ENCODE measurements around the gene BRCA1. TPM values are rescaled to one million over a fixed set of nuclear protein-coding genes. Genes with fewer than 3 reads are reported as not detected.

Gene BRCA1
- total RNA-seq, 1 experiment from 2014 or later, result 44.1 TPM

DNA sequence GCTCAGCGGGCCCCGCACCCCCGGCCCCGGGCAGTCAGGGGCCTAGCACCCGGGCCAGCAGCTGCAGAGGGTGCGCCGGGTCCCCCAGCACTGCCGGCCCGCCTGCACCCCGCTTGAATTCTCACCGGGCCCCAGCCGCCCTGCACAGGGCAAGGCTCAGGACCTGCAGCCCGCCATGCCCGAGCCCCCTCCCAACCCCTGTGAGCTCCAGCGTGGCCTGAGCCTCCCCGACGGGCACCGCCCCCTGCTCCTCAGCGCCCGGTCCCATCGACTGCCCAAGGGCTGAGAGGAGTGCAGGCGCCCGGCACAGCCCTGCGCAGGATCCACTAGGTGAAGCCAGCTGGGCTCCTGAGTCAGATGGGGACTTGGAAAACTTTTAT lies 1.7 kb upstream of the BRCA1 start:
- ATAC-seq (no peak), DNase-seq (ENCODE audit: low read depth, low spot score) (no peak)
- Histone ChIP-seq H3K9ac (ENCODE audit: low read length) (no peak overlapping the region), H3K4me2 (ENCODE audit: low read length) (no peak overlapping the region), H2AFZ (ENCODE audit: low read depth, low read length, poor library complexity, severe bottlenecking) (no peak overlapping the region), H3K36me3 (ENCODE audit: control insufficient read depth in 1 of 2, insufficient read depth in 2 of 2, low read length in 2 of 2) (peaks cover 0 to 5% of the 10 kb centered on the region in 2 experiments; a peak in 1 of 4 replicates), H3K4me3 (replicated peaks in 1 of 2; ENCODE audit: low read depth in 1 of 2, low read length in 2 of 2) (no peak overlapping the region), H4K20me1 (ENCODE audit: insufficient read depth) (no peaks in the 10 kb centered on the region), H3K27ac (ENCODE audit: low read depth, low read length) (no peak overlapping the region), H3K4me1 (ENCODE audit: control insufficient read depth in 1 of 2, insufficient read depth in 2 of 2, low read length in 2 of 2) (peaks cover 8 to 20% of the 10 kb centered on the region in 2 experiments; a peak in 3 of 4 replicates), H3K27me3 (ENCODE audit: insufficient read depth, low read length) (no peaks in the 10 kb centered on the region), H3K9me3 (ENCODE audit: control insufficient read depth in 1 of 2, insufficient read depth in 1 of 2, low read depth in 1 of 2, low read length in 2 of 2) (no peaks in the 10 kb centered on the region), H3K9me2 (ENCODE audit: insufficient read depth) (no peaks in the 10 kb centered on the region), H3K79me2 (ENCODE audit: insufficient read depth, low read length) (peaks cover 46% of the 10 kb centered on the region)
- no TSS peak for BruUV-seq (replicated peaks)
- TF ChIP-seq CEBPB (IDR thresholded peaks at IDR 0.05; ENCODE audit: low read depth), result no peak
- TF ChIP-seq, protein P1, sequence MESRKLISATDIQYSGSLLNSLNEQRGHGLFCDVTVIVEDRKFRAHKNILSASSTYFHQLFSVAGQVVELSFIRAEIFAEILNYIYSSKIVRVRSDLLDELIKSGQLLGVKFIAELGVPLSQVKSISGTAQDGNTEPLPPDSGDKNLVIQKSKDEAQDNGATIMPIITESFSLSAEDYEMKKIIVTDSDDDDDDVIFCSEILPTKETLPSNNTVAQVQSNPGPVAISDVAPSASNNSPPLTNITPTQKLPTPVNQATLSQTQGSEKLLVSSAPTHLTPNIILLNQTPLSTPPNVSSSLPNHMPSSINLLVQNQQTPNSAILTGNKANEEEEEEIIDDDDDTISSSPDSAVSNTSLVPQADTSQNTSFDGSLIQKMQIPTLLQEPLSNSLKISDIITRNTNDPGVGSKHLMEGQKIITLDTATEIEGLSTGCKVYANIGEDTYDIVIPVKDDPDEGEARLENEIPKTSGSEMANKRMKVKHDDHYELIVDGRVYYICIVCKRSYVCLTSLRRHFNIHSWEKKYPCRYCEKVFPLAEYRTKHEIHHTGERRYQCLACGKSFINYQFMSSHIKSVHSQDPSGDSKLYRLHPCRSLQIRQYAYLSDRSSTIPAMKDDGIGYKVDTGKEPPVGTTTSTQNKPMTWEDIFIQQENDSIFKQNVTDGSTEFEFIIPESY (IDR thresholded peaks at IDR 0.05; ENCODE audit: extremely low read depth, insufficient replicate concordance, low read length), result no peak
- intact Hi-C loops (cut with micrococcal nuclease), result no loop called here
- ChIA-PET CTCF (no interaction called here), POLR2A (interaction anchor here (0.6 to 1.2 kb wide), 3 partner anchors 43 to 189 kb away, joined by 3 to 6 read pairs (median 4); partner anchors contain the start of gene RPL27), RAD21 (ENCODE audit: low non-redundant PET in 1 of 2, low total read pairs in 2 of 2, uncharacterized antibody in 2 of 2, unreplicated experiment in 2 of 2) (no interaction called here)

DNA sequence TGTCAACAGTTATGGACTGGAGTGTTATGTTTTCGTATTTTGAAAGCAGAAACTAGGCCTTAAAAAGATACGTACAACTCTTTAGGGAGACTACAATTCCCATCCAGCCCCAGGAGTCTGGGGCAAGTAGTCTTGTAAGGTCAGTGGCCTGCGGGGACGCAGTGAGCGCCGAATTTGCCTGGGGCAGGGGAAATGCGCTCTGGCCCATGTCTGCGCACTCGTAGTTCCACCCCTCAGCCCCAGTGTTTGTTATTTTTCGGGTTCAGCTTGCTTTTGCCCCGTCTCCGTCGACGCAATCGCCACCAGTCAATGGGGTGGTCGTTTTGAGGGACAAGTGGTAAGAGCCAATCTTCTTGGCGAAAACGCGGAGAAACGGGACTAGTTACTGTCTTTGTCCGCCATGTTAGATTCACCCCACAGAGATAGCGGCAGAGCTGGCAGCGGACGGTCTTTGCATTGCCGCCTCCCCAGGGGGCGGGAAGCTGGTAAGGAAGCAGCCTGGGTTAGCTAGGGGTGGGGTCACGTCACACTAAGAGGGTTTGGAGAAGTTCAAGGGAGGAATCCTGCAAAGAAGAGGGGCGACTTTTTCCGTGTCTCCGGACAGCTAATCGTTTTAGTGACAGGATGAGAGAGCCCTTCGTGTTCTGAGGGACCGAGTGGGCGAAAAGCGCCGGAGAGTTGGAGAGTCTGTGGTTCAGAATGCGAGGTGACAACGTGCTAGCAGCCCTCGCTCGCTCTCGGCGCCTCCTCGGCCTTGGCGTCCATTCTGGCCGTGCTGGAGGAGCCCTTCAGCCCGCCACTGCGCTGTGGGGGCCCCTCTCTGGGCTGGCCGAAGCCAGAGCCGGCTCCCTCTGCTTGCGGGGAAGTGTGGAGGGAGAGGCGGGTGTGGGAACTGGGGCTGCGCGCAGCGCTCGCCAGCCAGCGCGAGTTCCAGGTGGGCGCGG lies 1.1 kb upstream of the BRCA1 start:
- no peaks in the 10 kb centered on the region for H3K27me3 ChIP-seq (ENCODE audit: insufficient read depth, low read length)
- H2AFZ ChIP-seq (ENCODE audit: low read depth, low read length, poor library complexity, severe bottlenecking), result no peak overlapping the region
- ChIA-PET CTCF (no interaction called here), RAD21 (ENCODE audit: low non-redundant PET in 1 of 2, low total read pairs in 2 of 2, uncharacterized antibody in 2 of 2, unreplicated experiment in 2 of 2) (no interaction called here), POLR2A (interaction anchor here (1.1 to 1.2 kb wide), 2 partner anchors 43 to 128 kb away, joined by 4 to 6 read pairs; partner anchors contain the start of gene RPL27)
- BruUV-seq (replicated peaks), result TSS peak; percentile 91
- DNase-seq (ENCODE audit: low read depth, low spot score) (no peak), ATAC-seq (no peak)
- peaks cover 8 to 20% of the 10 kb centered on the region in 2 experiments; a peak in 3 of 4 replicates for H3K4me1 ChIP-seq (ENCODE audit: control insufficient read depth in 1 of 2, insufficient read depth in 2 of 2, low read length in 2 of 2)
- no peaks in the 10 kb centered on the region for H4K20me1 ChIP-seq (ENCODE audit: insufficient read depth)
- intact Hi-C loops (cut with micrococcal nuclease), result loop anchor here (1.0 to 2.0 kb wide), 2 partner anchors 44 to 101 kb away; partner anchors contain the start of gene RND2
- no peaks in the 10 kb centered on the region for H3K9me3 ChIP-seq (ENCODE audit: control insufficient read depth in 1 of 2, insufficient read depth in 1 of 2, low read depth in 1 of 2, low read length in 2 of 2)
- H3K4me2 ChIP-seq (ENCODE audit: low read length), result peak overlapping the region; percentile 92
- peaks cover 0 to 5% of the 10 kb centered on the region in 2 experiments; a peak in 1 of 4 replicates for H3K36me3 ChIP-seq (ENCODE audit: control insufficient read depth in 1 of 2, insufficient read depth in 2 of 2, low read length in 2 of 2)
- H3K27ac ChIP-seq (ENCODE audit: low read depth, low read length), result peak overlapping the region; percentile 36
- peak overlapping the region; percentile 93 to 98 for H3K4me3 ChIP-seq (replicated peaks in 1 of 2; ENCODE audit: low read depth in 1 of 2, low read length in 2 of 2)
- H3K79me2 ChIP-seq (ENCODE audit: insufficient read depth, low read length), result peaks cover 49% of the 10 kb centered on the region
- no peaks in the 10 kb centered on the region for H3K9me2 ChIP-seq (ENCODE audit: insufficient read depth)
- peak overlapping the region; percentile 90 for H3K9ac ChIP-seq (ENCODE audit: low read length)
- TF ChIP-seq TCF7L2 (IDR thresholded peaks at IDR 0.05; ENCODE audit: borderline replicate concordance, extremely low read depth, insufficient read depth, insufficient read length) (no peak), SRF (IDR thresholded peaks at IDR 0.05; ENCODE audit: low read depth) (no peak), POLR2A (IDR thresholded peaks at IDR 0.05; ENCODE audit: borderline replicate concordance, extremely low read depth, insufficient read depth, insufficient read length) (no peak), EZH2 (IDR thresholded peaks at IDR 0.05) (no peak), CBX3 (IDR thresholded peaks at IDR 0.05; ENCODE audit: low read depth) (no peak), FOSL1 (IDR thresholded peaks at IDR 0.05; ENCODE audit: low read depth) (no peak), POLR2AphosphoS5 (IDR thresholded peaks at IDR 0.05; ENCODE audit: low read depth, low read length) (no peak; the same call in 1 of the 2 replicates), SIN3A (IDR thresholded peaks at IDR 0.05; ENCODE audit: low read depth) (no peak), YY1 (IDR thresholded peaks at IDR 0.05; ENCODE audit: extremely low read depth, insufficient replicate concordance, low read depth, low read length) (no peak), CEBPB (IDR thresholded peaks at IDR 0.05; ENCODE audit: low read depth) (no peak), ELF1 (IDR thresholded peaks at IDR 0.05; ENCODE audit: borderline replicate concordance, low read depth) (no peak)
- TF ChIP-seq, protein P2, sequence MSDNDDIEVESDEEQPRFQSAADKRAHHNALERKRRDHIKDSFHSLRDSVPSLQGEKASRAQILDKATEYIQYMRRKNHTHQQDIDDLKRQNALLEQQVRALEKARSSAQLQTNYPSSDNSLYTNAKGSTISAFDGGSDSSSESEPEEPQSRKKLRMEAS (IDR thresholded peaks at IDR 0.05), result no peak; the same call in 1 of the 2 replicates
- TF ChIP-seq, protein P3, sequence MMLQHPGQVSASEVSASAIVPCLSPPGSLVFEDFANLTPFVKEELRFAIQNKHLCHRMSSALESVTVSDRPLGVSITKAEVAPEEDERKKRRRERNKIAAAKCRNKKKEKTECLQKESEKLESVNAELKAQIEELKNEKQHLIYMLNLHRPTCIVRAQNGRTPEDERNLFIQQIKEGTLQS (IDR thresholded peaks at IDR 0.05), result no peak
